Measurements from ENCODE around the gene AKNA.

The AKNA gene

DNA sequence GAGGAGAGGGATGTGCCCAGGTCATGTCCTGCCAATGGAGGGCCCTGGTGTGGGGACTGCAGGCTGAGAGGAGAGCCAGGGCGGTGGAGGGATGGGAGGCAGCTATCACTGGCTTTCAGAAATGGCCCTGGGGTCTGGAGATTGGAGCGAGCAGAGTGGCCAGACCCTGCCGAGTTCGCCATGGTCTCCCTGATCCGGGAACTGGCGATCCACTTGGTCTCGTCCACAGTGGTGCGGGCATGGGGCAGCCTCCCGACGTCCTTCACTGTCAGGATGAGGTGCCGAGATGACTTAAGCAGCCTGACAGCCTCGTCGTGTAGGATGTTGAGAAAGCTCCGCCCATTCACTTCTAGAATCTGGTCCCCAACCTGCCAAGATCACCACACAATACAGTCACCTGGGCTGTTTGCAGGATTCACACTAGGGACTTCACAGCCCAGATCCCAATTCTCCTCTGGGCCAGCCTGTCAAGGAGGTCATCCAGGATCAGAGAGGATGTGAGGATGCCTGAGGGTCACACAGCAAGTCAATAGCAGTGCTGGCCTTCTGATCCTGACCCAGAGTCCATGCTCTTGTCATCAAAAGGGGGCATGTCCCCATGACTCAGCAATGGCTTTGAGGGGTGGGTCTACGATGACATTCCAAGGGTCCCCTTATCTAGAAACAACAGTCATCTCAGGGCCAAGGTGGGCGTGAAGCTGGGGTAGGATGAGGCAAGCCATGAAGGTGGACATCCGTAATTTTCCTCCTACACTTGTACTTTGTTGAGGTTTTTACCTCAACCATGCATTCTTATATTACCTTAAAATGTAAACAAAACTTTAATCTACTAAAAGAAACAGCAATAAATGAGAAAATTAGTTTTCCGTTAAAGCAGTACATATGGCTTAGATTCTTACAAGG lies 38.5 kb upstream of the AKNA start:
- FAIRE-seq (no peak), DNase-seq (ENCODE audit: insufficient read length, low spot score) (no peak)
- TF ChIP-seq, protein P1, sequence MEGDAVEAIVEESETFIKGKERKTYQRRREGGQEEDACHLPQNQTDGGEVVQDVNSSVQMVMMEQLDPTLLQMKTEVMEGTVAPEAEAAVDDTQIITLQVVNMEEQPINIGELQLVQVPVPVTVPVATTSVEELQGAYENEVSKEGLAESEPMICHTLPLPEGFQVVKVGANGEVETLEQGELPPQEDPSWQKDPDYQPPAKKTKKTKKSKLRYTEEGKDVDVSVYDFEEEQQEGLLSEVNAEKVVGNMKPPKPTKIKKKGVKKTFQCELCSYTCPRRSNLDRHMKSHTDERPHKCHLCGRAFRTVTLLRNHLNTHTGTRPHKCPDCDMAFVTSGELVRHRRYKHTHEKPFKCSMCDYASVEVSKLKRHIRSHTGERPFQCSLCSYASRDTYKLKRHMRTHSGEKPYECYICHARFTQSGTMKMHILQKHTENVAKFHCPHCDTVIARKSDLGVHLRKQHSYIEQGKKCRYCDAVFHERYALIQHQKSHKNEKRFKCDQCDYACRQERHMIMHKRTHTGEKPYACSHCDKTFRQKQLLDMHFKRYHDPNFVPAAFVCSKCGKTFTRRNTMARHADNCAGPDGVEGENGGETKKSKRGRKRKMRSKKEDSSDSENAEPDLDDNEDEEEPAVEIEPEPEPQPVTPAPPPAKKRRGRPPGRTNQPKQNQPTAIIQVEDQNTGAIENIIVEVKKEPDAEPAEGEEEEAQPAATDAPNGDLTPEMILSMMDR (IDR thresholded peaks at IDR 0.05; ENCODE audit: insufficient read depth, missing control alignments) = no peak

DNA sequence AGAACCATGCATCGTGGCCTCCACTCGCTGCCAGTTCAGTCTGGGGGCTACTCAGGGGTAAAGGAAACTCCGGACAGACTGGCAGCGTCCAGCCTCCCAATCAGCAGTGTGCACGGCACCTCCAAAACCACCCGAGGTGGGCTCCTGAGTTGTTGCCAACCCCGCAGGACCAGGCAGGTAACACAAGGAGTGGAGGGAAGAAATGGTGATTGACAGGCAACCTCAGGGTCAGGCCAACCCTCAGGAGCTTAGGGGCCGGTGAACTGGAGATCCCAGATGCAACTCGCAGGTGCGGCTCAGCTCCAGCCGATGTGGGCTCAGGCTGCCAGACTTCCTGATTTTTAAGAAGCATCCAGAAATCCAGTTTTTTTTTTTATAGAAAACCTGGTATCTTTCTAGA lies 37.3 kb upstream of the AKNA start:
- no peak for DNase-seq (ENCODE audit: insufficient read length, low spot score)
- FAIRE-seq = no peak

DNA sequence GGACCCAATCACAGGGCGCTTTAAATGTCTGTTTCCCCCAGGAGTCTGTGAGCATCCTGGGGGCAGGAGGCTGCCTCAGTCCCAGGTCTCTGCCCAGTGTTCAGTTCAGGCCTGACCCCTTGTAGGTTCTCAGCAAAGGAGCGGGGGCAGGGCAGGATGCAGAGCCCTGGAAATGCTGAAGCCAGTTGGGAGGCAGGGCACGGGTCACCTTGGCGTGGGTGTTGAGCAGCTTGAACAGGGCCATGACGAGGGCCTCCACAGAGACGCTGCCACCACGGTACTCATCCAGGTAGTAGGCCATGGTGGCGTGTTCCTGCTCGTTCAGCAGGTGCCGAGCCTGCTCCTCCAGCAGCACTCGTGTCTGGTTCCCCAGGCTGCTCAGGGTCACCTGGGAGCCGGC lies 36.3 kb upstream of the AKNA start:
- DNase-seq (ENCODE audit: insufficient read length, low spot score) = no peak
- TF ChIP-seq, protein P1 (IDR thresholded peaks at IDR 0.05; ENCODE audit: insufficient read depth, missing control alignments) = no peak
- no peak for FAIRE-seq

More for the DNA sequence above, 37.3 kb upstream of the AKNA start:
- TF ChIP-seq, protein P1 (IDR thresholded peaks at IDR 0.05; ENCODE audit: insufficient read depth, missing control alignments) = no peak

DNA sequence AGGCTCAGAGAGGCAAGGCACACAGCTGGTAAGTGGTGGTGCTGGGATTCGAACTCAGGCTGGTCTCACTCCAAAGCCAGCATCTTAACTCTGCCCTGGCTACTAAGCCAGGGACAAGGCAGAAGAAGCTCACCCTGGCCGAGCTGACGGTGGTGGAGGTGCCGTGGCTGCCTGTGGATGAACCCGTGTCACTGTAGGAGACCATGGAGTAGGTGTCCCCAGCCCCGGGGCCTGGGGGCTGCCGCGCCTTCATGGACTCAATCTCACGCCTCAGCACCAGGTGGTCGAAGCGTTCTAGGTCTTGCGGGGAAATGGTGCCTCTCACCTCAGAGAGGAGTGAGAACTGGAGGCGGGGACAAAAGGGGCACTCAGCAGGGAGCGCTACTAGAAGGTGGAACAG lies 35.4 kb upstream of the AKNA start:
- no peak for FAIRE-seq

DNA sequence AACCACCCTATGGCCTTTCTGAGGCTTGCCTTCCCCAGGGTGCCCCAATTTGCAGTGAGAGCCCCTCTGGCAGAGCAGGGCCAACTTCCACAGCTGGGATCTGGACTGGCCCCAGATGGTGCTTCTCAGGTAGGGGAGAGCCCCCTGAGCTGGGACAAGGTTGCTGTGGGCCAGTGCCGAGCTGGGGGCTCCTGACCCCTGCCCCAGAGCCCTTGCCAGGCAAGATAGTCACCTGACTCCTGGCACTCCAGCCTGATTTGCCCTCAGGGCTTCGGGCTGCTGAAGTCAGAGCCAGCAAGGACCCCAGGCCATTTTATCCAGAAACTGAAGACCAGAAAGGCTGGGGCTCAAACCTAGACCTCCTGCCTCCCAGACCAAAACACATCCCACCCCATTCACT lies 33.4 kb upstream of the AKNA start:
- TF ChIP-seq, protein P1 (IDR thresholded peaks at IDR 0.05; ENCODE audit: insufficient read depth, missing control alignments) = no peak
- DNase-seq (ENCODE audit: insufficient read length, low spot score) (no peak), FAIRE-seq (no peak)

More for the DNA sequence above, 35.4 kb upstream of the AKNA start:
- no peak for DNase-seq (ENCODE audit: insufficient read length, low spot score)
- TF ChIP-seq, protein P1 (IDR thresholded peaks at IDR 0.05; ENCODE audit: insufficient read depth, missing control alignments) = no peak

DNA sequence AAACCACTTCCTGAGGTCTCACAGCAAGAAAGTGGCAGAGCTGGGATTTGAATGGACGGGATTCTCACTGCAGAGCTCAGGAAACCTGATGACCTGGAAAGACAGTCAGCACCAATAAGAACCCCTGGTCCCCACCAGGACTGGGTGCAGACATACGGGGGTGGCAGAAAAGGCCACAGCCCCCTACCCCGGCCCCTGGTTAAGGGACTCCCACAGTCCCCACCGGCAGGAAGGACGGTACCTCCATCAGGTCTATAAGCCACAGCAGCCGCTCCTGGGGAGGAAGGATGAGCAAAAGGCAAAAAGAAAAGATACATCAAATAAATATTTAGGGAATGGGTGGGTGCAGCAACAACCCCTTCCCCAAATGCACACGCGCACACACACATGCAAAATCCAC lies 32.0 kb upstream of the AKNA start:
- FAIRE-seq = no peak
- no peak for DNase-seq (ENCODE audit: insufficient read length, low spot score)
- TF ChIP-seq, protein P1 (IDR thresholded peaks at IDR 0.05; ENCODE audit: insufficient read depth, missing control alignments) = no peak

DNA sequence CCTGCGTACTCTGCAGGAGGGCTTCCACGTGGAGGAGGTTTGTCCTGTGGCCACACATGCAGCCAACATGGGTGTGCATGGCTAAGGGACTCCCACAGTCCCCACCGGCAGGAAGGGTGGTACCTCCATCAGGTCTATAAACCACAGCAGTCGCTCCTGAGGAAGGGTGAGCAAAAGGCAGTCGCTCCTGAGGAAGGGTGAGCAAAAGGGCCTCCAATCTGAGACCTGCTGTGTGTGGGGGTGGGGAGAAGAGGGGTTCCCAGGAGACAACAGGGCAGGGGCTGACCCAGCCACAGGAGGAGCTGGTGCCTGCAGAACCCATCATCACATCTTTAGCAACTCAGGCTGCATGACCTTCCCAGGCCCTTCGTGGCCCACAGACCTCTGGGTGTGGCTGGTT lies 30.3 kb upstream of the AKNA start:
- no peak for FAIRE-seq

More for the DNA sequence above, 30.3 kb upstream of the AKNA start:
- TF ChIP-seq, protein P1 (IDR thresholded peaks at IDR 0.05; ENCODE audit: insufficient read depth, missing control alignments) = no peak
- DNase-seq (ENCODE audit: insufficient read length, low spot score) = no peak

All from D721Med (cell line).